DOHH2 (cell line): ENCODE data around the gene NR1I3.

Source experiments
- CTCF ChIP-seq: fragments of 200-600 bp; sonication (generic); IDR thresholded peaks from one replicate; pipeline ENCODE4 v1.5.1; 2014; ENCODE audit warnings: antibody characterized with exemption, mild to moderate bottlenecking, low read depth, low read length; ENCODE audit not compliant: poor library complexity, severe bottlenecking
- EZH2phosphoT487 ChIP-seq: fragments of 200-600 bp; sonication (generic); IDR thresholded peaks from 2 replicates; pipeline ENCODE4 v1.6.1; 2017; ENCODE audit warnings: borderline replicate concordance, mild to moderate bottlenecking, antibody characterized with exemption, low read length, moderate library complexity, mixed read lengths

GRCh38 chr1:161185282-161185682 lies 52.7 kb downstream of the NR1I3 start:
- TF ChIP-seq CTCF (no peak), EZH2phosphoT487 (no peak)
